Measurements from ENCODE around the gene AURKA. TPM values are rescaled to one million over a fixed set of nuclear protein-coding genes. Genes with fewer than 3 reads are reported as not detected.

Gene AURKA
- total and polyA plus RNA-seq, 4 donors: 0.26 to 2.1 (median 0.76) TPM

GRCh38 chr20:56424931-56425330 lies 32.9 kb upstream of the AURKA start:
- H3K36me3 ChIP-seq (ENCODE audit: control insufficient read depth in 1 of 2, insufficient read depth in 2 of 2, low read length in 1 of 2): no peaks in the 10 kb centered on the region
- no peaks in the 10 kb centered on the region for H3K4me1 ChIP-seq (ENCODE audit: control insufficient read depth in 1 of 2, insufficient read depth in 2 of 2, low read length in 2 of 2)
- ATAC-seq (ENCODE audit: low FRiP score) (no peak), DNase-seq (no peak)
- intact Hi-C loops (cut with DNase I): no loop called here
- WGBS, 2 donors: 80 to 84% methylated on average over 1 of the region's 1 CpG
- H3K4me3 ChIP-seq (ENCODE audit: low read length in 2 of 2): no peak overlapping the region
- no peaks in the 10 kb centered on the region for H3K9me3 ChIP-seq (ENCODE audit: control insufficient read depth, low read length)
- no peaks in the 10 kb centered on the region for H3K27me3 ChIP-seq (ENCODE audit: control insufficient read depth in 1 of 2, insufficient read depth in 2 of 2, low read length in 1 of 2)
- H3K27ac ChIP-seq (ENCODE audit: low read depth in 1 of 2, low read length in 2 of 2): no peak overlapping the region

- 50 to 55% methylated on average over 1 of the region's 1 CpG for WGBS, 2 donors
- no peaks in the 10 kb centered on the region for H3K4me1 ChIP-seq (ENCODE audit: control insufficient read depth in 1 of 2, insufficient read depth in 2 of 2, low read length in 2 of 2)
- ATAC-seq (ENCODE audit: low FRiP score): no peak
Observed at GRCh38 chr20:56423886-56424285, 31.9 kb upstream of the AURKA start.

GRCh38 chr20:56423211-56423610 lies 31.2 kb upstream of the AURKA start:
- no peaks in the 10 kb centered on the region for H3K4me1 ChIP-seq (ENCODE audit: control insufficient read depth in 1 of 2, insufficient read depth in 2 of 2, low read length in 2 of 2)
- WGBS, 2 donors: 98 to 100% methylated on average over 1 of the region's 1 CpG
- DNase-seq: no peak
- no peaks in the 10 kb centered on the region for H3K36me3 ChIP-seq (ENCODE audit: control insufficient read depth in 1 of 2, insufficient read depth in 2 of 2, low read length in 1 of 2)
- no peaks in the 10 kb centered on the region for H3K9me3 ChIP-seq (ENCODE audit: control insufficient read depth, low read length)
- no peak for ATAC-seq (ENCODE audit: low FRiP score)
- no peaks in the 10 kb centered on the region for H3K27me3 ChIP-seq (ENCODE audit: control insufficient read depth in 1 of 2, insufficient read depth in 2 of 2, low read length in 1 of 2)
- H3K27ac ChIP-seq (ENCODE audit: low read depth in 1 of 2, low read length in 2 of 2): no peak overlapping the region
- intact Hi-C loops (cut with DNase I): no loop called here
- H3K4me3 ChIP-seq (ENCODE audit: low read length in 2 of 2): no peak overlapping the region

More at GRCh38 chr20:56423886-56424285, 31.9 kb upstream of the AURKA start:
- no peaks in the 10 kb centered on the region for H3K9me3 ChIP-seq (ENCODE audit: control insufficient read depth, low read length)
- intact Hi-C loops (cut with DNase I): no loop called here
- H3K27me3 ChIP-seq (ENCODE audit: control insufficient read depth in 1 of 2, insufficient read depth in 2 of 2, low read length in 1 of 2): no peaks in the 10 kb centered on the region
- H3K4me3 ChIP-seq (ENCODE audit: low read length in 2 of 2): no peak overlapping the region
- no peak overlapping the region for H3K27ac ChIP-seq (ENCODE audit: low read depth in 1 of 2, low read length in 2 of 2)
- DNase-seq: no peak
- no peaks in the 10 kb centered on the region for H3K36me3 ChIP-seq (ENCODE audit: control insufficient read depth in 1 of 2, insufficient read depth in 2 of 2, low read length in 1 of 2)

GRCh38 chr20:56422824-56423189 lies 30.8 kb upstream of the AURKA start:
- 42 to 45% methylated on average over 4 of the region's 4 CpGs for WGBS, 2 donors
- Histone ChIP-seq H3K27me3 (ENCODE audit: control insufficient read depth in 1 of 2, insufficient read depth in 2 of 2, low read length in 1 of 2) (no peaks in the 10 kb centered on the region), H3K4me1 (ENCODE audit: control insufficient read depth in 1 of 2, insufficient read depth in 2 of 2, low read length in 2 of 2) (no peaks in the 10 kb centered on the region), H3K27ac (ENCODE audit: low read depth in 1 of 2, low read length in 2 of 2) (no peak overlapping the region), H3K4me3 (ENCODE audit: low read length in 2 of 2) (no peak overlapping the region), H3K9me3 (ENCODE audit: control insufficient read depth, low read length) (no peaks in the 10 kb centered on the region), H3K36me3 (ENCODE audit: control insufficient read depth in 1 of 2, insufficient read depth in 2 of 2, low read length in 1 of 2) (no peaks in the 10 kb centered on the region)
- DNase-seq (no peak), ATAC-seq (ENCODE audit: low FRiP score) (no peak)
- intact Hi-C loops (cut with DNase I): no loop called here

GRCh38 chr20:56422076-56422823 lies 30.2 kb upstream of the AURKA start:
- no peak for ATAC-seq (ENCODE audit: low FRiP score)
- no peak for DNase-seq
- Histone ChIP-seq H3K4me1 (ENCODE audit: control insufficient read depth in 1 of 2, insufficient read depth in 2 of 2, low read length in 2 of 2) (no peaks in the 10 kb centered on the region), H3K27me3 (ENCODE audit: control insufficient read depth in 1 of 2, insufficient read depth in 2 of 2, low read length in 1 of 2) (no peaks in the 10 kb centered on the region), H3K9me3 (ENCODE audit: control insufficient read depth, low read length) (no peaks in the 10 kb centered on the region), H3K36me3 (ENCODE audit: control insufficient read depth in 1 of 2, insufficient read depth in 2 of 2, low read length in 1 of 2) (no peaks in the 10 kb centered on the region), H3K27ac (ENCODE audit: low read depth in 1 of 2, low read length in 2 of 2) (no peak overlapping the region), H3K4me3 (ENCODE audit: low read length in 2 of 2) (no peak overlapping the region)
- WGBS, 2 donors: 52 to 54% methylated on average over 9 of the region's 9 CpGs
- intact Hi-C loops (cut with DNase I): no loop called here

GRCh38 chr20:56420940-56421688 lies 29.1 kb upstream of the AURKA start:
- Histone ChIP-seq H3K36me3 (ENCODE audit: control insufficient read depth in 1 of 2, insufficient read depth in 2 of 2, low read length in 1 of 2) (no peaks in the 10 kb centered on the region), H3K27me3 (ENCODE audit: control insufficient read depth in 1 of 2, insufficient read depth in 2 of 2, low read length in 1 of 2) (no peaks in the 10 kb centered on the region), H3K9me3 (ENCODE audit: control insufficient read depth, low read length) (no peaks in the 10 kb centered on the region), H3K4me1 (ENCODE audit: control insufficient read depth in 1 of 2, insufficient read depth in 2 of 2, low read length in 2 of 2) (no peaks in the 10 kb centered on the region), H3K4me3 (ENCODE audit: low read length in 2 of 2) (no peak overlapping the region), H3K27ac (ENCODE audit: low read depth in 1 of 2, low read length in 2 of 2) (no peak overlapping the region)
- DNase-seq (no peak), ATAC-seq (ENCODE audit: low FRiP score) (no peak)
- 80 to 82% methylated on average over 11 of the region's 11 CpGs for WGBS, 2 donors
- intact Hi-C loops (cut with DNase I): no loop called here

- H3K4me3 ChIP-seq (ENCODE audit: low read length in 2 of 2): no peak overlapping the region
- no peak overlapping the region for H3K27ac ChIP-seq (ENCODE audit: low read depth in 1 of 2, low read length in 2 of 2)
- WGBS, 2 donors: 88 to 91% methylated on average over 2 of the region's 2 CpGs
- no peak for ATAC-seq (ENCODE audit: low FRiP score)
- no peak for DNase-seq
- H3K36me3 ChIP-seq (ENCODE audit: control insufficient read depth in 1 of 2, insufficient read depth in 2 of 2, low read length in 1 of 2): no peaks in the 10 kb centered on the region
- H3K4me1 ChIP-seq (ENCODE audit: control insufficient read depth in 1 of 2, insufficient read depth in 2 of 2, low read length in 2 of 2): no peaks in the 10 kb centered on the region
- H3K27me3 ChIP-seq (ENCODE audit: control insufficient read depth in 1 of 2, insufficient read depth in 2 of 2, low read length in 1 of 2): no peaks in the 10 kb centered on the region
- intact Hi-C loops (cut with DNase I): no loop called here
- H3K9me3 ChIP-seq (ENCODE audit: control insufficient read depth, low read length): no peaks in the 10 kb centered on the region
Observed at GRCh38 chr20:56420028-56420427, 28.0 kb upstream of the AURKA start.

- Histone ChIP-seq H3K27ac (ENCODE audit: low read depth in 1 of 2, low read length in 2 of 2) (no peak overlapping the region), H3K36me3 (ENCODE audit: control insufficient read depth in 1 of 2, insufficient read depth in 2 of 2, low read length in 1 of 2) (no peaks in the 10 kb centered on the region), H3K4me1 (ENCODE audit: control insufficient read depth in 1 of 2, insufficient read depth in 2 of 2, low read length in 2 of 2) (no peaks in the 10 kb centered on the region), H3K9me3 (ENCODE audit: control insufficient read depth, low read length) (no peaks in the 10 kb centered on the region), H3K4me3 (ENCODE audit: low read length in 2 of 2) (no peak overlapping the region), H3K27me3 (ENCODE audit: control insufficient read depth in 1 of 2, insufficient read depth in 2 of 2, low read length in 1 of 2) (no peaks in the 10 kb centered on the region)
- no peak for ATAC-seq (ENCODE audit: low FRiP score)
- WGBS, 2 donors: 81 to 83% methylated on average over 11 of the region's 11 CpGs
- DNase-seq: no peak
- intact Hi-C loops (cut with DNase I): no loop called here
Observed at GRCh38 chr20:56418385-56418861, 26.4 kb upstream of the AURKA start.

GRCh38 chr20:56417911-56418310 lies 25.9 kb upstream of the AURKA start:
- Histone ChIP-seq H3K36me3 (ENCODE audit: control insufficient read depth in 1 of 2, insufficient read depth in 2 of 2, low read length in 1 of 2) (no peaks in the 10 kb centered on the region), H3K9me3 (ENCODE audit: control insufficient read depth, low read length) (no peaks in the 10 kb centered on the region), H3K27ac (ENCODE audit: low read depth in 1 of 2, low read length in 2 of 2) (no peak overlapping the region), H3K4me3 (ENCODE audit: low read length in 2 of 2) (no peak overlapping the region), H3K4me1 (ENCODE audit: control insufficient read depth in 1 of 2, insufficient read depth in 2 of 2, low read length in 2 of 2) (no peaks in the 10 kb centered on the region), H3K27me3 (ENCODE audit: control insufficient read depth in 1 of 2, insufficient read depth in 2 of 2, low read length in 1 of 2) (no peaks in the 10 kb centered on the region)
- WGBS, 2 donors: 91% methylated on average over 4 of the region's 4 CpGs
- DNase-seq (no peak), ATAC-seq (ENCODE audit: low FRiP score) (no peak)
- intact Hi-C loops (cut with DNase I): no loop called here

Data from aorta (tissue), 5 donors.